Pancreas (tissue), 10 donors: ENCODE data around the gene CRNKL1. TPM values are rescaled to one million over a fixed set of nuclear protein-coding genes. Genes with fewer than 3 reads are reported as not detected.

ENCODE experiments used
- ATAC-seq, 4 donors: fragments of 200-7000 bp; cut with Tn5 transposase; one replicate each; pipeline versions ENCODE4 v1.8.0 to v1.9.1; 2020; ENCODE audit warnings: mild to moderate bottlenecking in 4 of 4, moderate library complexity in 4 of 4
- DNase-seq, 6 donors: peaks; one replicate each; pipeline ENCODE4 v3.0.0-alpha.2; 2020
- FAIRE-seq: peaks from 2 replicates; lab custom pipeline; 2012; peaks lifted over from hg19 to GRCh38; lab: Jason Lieb, UNC
- H3K27ac ChIP-seq, 4 donors: fragments of 200-600 bp; sonication (generic); 1 replicate in 3 of 4; 2 replicates in 1 of 4; pipeline versions ENCODE4 v1.5.0 to v1.8.0; 2020
- H3K27me3 ChIP-seq, 4 donors: fragments of 200-600 bp; one replicate each; pipeline ENCODE4 v1.8.0; 2021
- H3K36me3 ChIP-seq, 3 donors: fragments of 200-600 bp; sonication (generic) in 1 of 3; one replicate each; pipeline versions ENCODE4 v1.5.0 to v1.8.0; 2020 to 2021
- H3K4me1 ChIP-seq, 3 donors: fragments of 200-600 bp; one replicate each; pipeline ENCODE4 v1.8.0; 2021
- H3K4me3 ChIP-seq, 4 donors: fragments of 200-600 bp; sonication (generic) in 2 of 4; one replicate each; pipeline versions ENCODE4 v1.5.0 to v1.8.0; 2020 to 2021
- H3K9me3 ChIP-seq, 4 donors: fragments of 200-600 bp; one replicate each; pipeline ENCODE4 v1.8.0; 2021
- CTCF ChIP-seq, 4 donors: fragments of 200-600 bp; sonication (generic) in 3 of 4; IDR thresholded peaks; one replicate each; pipeline versions ENCODE4 v1.5.0 to v1.8.0; 2021; ENCODE audit warnings: antibody characterized with exemption in 4 of 4
- WGBS, 2 donors: extraction: QIAGEN DNeasy Blood & Tissue Kit; methylation state at CpG; one replicate each; pipeline ENCODE4 v1.1.7; 2013; 5-methylcytosine and 5-hydroxymethylcytosine counted together
- intact Hi-C, 3 donors: fragments of 100-400 bp; cut with DNase I; formaldehyde crosslinking; loops; one replicate each; pipeline versions ENCODE4 v1.11.1 to v1.14.2; 2022
- polyA plus RNA-seq, 2 donors: library from polyadenylated mRNA; stranded (reverse); fragments of 200-250 nt; gene quantifications; one replicate each; pipeline ENCODE4 v1.2.3, GENCODE V29; 2013
- total RNA-seq, 6 donors: library from RNA; stranded (reverse); fragmentation: NEBNext Ultra II Directional in 4 of 6; extraction: Animal tissue kit (Norgen Biotek cat#: 25700) in 4 of 6; gene quantifications; one replicate each; pipeline versions ENCODE4 v1.2.1 to v1.2.4, GENCODE V29; 2021 to 2023
- donor health status: healthy with polysubstance abuse.
- donor health status: DM: no; HTN: no; CAD: no; lungs with moderate emphysema.
- donor health status: DM: no; HTN: no; CAD: no.
- donor health status: control.
- donor health status: control.
- donor health status: Bipolar disorder and iron deficiency.
- donor health status: DM: yes; HTN: yes; CAD: no.
- donor health status: DM: no; HTN: no; CAD: no.
- donor health status: DM: no; HTN: no; CAD: no.
- donor health status: DM: yes; HTN: yes; CAD: no.

The CRNKL1 gene
- total and polyA plus RNA-seq, 8 donors: 4.4 to 15.5 (median 8.5) TPM

- Histone ChIP-seq H3K9me3 (no peaks in the 10 kb centered on the region), H3K27me3 (no peaks in the 10 kb centered on the region), H3K4me3 (no peak overlapping the region), H3K27ac (peak overlapping the region in 2 of 4 donors; percentile 2 to 28), H3K4me1 (peaks cover 26 to 44% (median 40%) of the 10 kb centered on the region in 3 donors), H3K36me3 (peaks cover 0 to 2% (median 0%) of the 10 kb centered on the region in 3 donors)
- intact Hi-C loops: loop anchor here (5.0 to 10.0 kb wide), 4 partner anchors 87 to 297 kb away; no protein-coding TSS in a partner anchor
- TF ChIP-seq CTCF (IDR thresholded peaks at IDR 0.05): no peak
- WGBS, 2 donors: 54 to 55% methylated on average over 2 of the region's 2 CpGs
- FAIRE-seq: no peak
- no peak for ATAC-seq
- no peak for DNase-seq
Measured at GRCh38 chr20:19991854-19992253, 60.4 kb downstream of the CRNKL1 start.

GRCh38 chr20:19991308-19991707 is 61.0 kb downstream of the CRNKL1 start:
- ATAC-seq (no peak), FAIRE-seq (no peak), DNase-seq (no peak)
- Histone ChIP-seq H3K27me3 (no peaks in the 10 kb centered on the region), H3K9me3 (no peaks in the 10 kb centered on the region), H3K36me3 (no peaks in the 10 kb centered on the region), H3K4me1 (peaks cover 26 to 49% (median 46%) of the 10 kb centered on the region in 3 donors), H3K4me3 (no peak overlapping the region), H3K27ac (peak overlapping the region in 1 of 4 donors; percentile 28)
- TF ChIP-seq CTCF (IDR thresholded peaks at IDR 0.05): no peak
- intact Hi-C loops: loop anchor here (5.0 to 10.0 kb wide), 4 partner anchors 87 to 297 kb away; no protein-coding TSS in a partner anchor
- WGBS, 2 donors: 4 to 7% methylated on average over 1 of the region's 1 CpG

GRCh38 chr20:19990850-19991249 is 61.4 kb downstream of the CRNKL1 start:
- Histone ChIP-seq H3K4me1 (peaks cover 26 to 52% (median 46%) of the 10 kb centered on the region in 3 donors), H3K36me3 (no peaks in the 10 kb centered on the region), H3K27ac (no peak overlapping the region), H3K9me3 (no peaks in the 10 kb centered on the region), H3K4me3 (no peak overlapping the region), H3K27me3 (no peaks in the 10 kb centered on the region)
- 88 to 90% methylated on average over 5 of the region's 5 CpGs for WGBS, 2 donors
- ATAC-seq: no peak
- intact Hi-C loops: loop anchor here (5.0 to 10.0 kb wide), 4 partner anchors 86 to 296 kb away; no protein-coding TSS in a partner anchor
- FAIRE-seq: no peak
- no peak for DNase-seq
- no peak for TF ChIP-seq CTCF (IDR thresholded peaks at IDR 0.05)

GRCh38 chr20:19987046-19987445 is 65.2 kb downstream of the CRNKL1 start:
- ATAC-seq (no peak), FAIRE-seq (no peak), DNase-seq (no peak)
- intact Hi-C loops: no loop called here
- 61 to 73% methylated on average over 4 of the region's 4 CpGs for WGBS, 2 donors
- H3K4me1 ChIP-seq: peaks cover 13 to 46% (median 31%) of the 10 kb centered on the region in 3 donors
- TF ChIP-seq CTCF (IDR thresholded peaks at IDR 0.05): no peak
- H3K36me3 ChIP-seq: no peaks in the 10 kb centered on the region
- no peaks in the 10 kb centered on the region for H3K9me3 ChIP-seq
- no peaks in the 10 kb centered on the region for H3K27me3 ChIP-seq
- H3K27ac ChIP-seq: no peak overlapping the region
- no peak overlapping the region for H3K4me3 ChIP-seq

- Histone ChIP-seq H3K4me3 (no peak overlapping the region), H3K4me1 (peaks cover 6 to 44% (median 25%) of the 10 kb centered on the region in 3 donors), H3K36me3 (no peaks in the 10 kb centered on the region), H3K9me3 (no peaks in the 10 kb centered on the region), H3K27ac (peak overlapping the region in 1 of 4 donors; percentile 25), H3K27me3 (no peaks in the 10 kb centered on the region)
- DNase-seq: no peak
- peak in 2 of 4 donors; percentile 9 to 26 for ATAC-seq
- 36 to 45% methylated on average over 6 of the region's 6 CpGs for WGBS, 2 donors
- no peak for FAIRE-seq
- intact Hi-C loops: no loop called here
- TF ChIP-seq CTCF (IDR thresholded peaks at IDR 0.05): no peak
Measured at GRCh38 chr20:19986419-19986818, 65.8 kb downstream of the CRNKL1 start.
